ENCODE measurements around the gene SEPTIN12. TPM values are rescaled to one million over a fixed set of nuclear protein-coding genes. Genes with fewer than 3 reads are reported as not detected.

Gene SEPTIN12
- polyA plus RNA-seq, 1 experiment: not detected

DNA sequence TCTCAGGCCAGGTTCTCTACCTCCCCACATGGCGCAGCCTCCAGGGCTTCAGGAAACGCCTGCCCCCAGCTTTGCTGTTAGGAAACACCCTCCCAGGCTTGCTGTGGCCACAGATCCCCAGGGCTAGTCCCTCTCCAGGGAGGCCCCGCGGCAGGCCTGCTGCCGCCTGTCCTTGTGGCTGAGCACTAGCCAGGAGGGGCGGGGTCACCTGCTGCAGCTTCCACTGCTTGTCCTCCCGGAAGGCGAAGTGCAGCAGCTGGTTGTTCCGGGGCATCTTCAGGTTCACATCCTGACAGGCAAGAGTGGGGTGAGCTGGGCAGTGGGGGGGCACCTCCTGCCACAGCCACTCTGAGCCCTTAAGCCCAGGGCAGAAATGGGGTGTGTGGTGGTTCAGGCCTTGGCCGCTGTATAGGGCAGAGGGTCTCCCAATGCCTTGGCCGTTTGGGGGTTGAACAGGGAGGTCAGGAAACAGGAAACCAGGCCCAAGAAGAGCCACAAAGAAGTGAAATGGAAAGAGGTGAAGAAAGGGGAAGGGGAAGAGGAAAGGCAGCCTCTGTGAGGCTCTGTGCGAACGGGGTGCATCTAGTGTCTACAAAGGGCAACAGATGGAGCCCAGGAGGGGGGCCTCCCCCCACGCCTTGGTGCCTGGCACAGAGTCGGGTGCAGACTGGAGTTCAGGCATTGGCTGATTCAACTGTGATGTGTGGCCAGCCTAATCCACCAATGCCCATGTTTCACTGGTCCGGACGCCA is 12.3 kb upstream of the SEPTIN12 start:
- ChIA-PET CTCF (interaction anchor here (0.6 kb wide), 1 partner anchor 15 kb away, joined by 4 read pairs; no protein-coding TSS in a partner anchor), POLR2A (no interaction called here)
- H3K27me3 ChIP-seq (ENCODE audit: control insufficient read depth, insufficient read depth, low read length): no peaks in the 10 kb centered on the region
- peaks cover 9% of the 10 kb centered on the region for H3K36me3 ChIP-seq (ENCODE audit: control insufficient read depth, insufficient read depth, low read length)
- no peak overlapping the region for H3K4me3 ChIP-seq (ENCODE audit: low read depth, low read length)
- DNase-seq (ENCODE audit: low read depth): no peak
- TF ChIP-seq, protein P1, sequence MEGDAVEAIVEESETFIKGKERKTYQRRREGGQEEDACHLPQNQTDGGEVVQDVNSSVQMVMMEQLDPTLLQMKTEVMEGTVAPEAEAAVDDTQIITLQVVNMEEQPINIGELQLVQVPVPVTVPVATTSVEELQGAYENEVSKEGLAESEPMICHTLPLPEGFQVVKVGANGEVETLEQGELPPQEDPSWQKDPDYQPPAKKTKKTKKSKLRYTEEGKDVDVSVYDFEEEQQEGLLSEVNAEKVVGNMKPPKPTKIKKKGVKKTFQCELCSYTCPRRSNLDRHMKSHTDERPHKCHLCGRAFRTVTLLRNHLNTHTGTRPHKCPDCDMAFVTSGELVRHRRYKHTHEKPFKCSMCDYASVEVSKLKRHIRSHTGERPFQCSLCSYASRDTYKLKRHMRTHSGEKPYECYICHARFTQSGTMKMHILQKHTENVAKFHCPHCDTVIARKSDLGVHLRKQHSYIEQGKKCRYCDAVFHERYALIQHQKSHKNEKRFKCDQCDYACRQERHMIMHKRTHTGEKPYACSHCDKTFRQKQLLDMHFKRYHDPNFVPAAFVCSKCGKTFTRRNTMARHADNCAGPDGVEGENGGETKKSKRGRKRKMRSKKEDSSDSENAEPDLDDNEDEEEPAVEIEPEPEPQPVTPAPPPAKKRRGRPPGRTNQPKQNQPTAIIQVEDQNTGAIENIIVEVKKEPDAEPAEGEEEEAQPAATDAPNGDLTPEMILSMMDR (IDR thresholded peaks at IDR 0.05; ENCODE audit: insufficient read depth, low read depth, low read length): no peak

DNA sequence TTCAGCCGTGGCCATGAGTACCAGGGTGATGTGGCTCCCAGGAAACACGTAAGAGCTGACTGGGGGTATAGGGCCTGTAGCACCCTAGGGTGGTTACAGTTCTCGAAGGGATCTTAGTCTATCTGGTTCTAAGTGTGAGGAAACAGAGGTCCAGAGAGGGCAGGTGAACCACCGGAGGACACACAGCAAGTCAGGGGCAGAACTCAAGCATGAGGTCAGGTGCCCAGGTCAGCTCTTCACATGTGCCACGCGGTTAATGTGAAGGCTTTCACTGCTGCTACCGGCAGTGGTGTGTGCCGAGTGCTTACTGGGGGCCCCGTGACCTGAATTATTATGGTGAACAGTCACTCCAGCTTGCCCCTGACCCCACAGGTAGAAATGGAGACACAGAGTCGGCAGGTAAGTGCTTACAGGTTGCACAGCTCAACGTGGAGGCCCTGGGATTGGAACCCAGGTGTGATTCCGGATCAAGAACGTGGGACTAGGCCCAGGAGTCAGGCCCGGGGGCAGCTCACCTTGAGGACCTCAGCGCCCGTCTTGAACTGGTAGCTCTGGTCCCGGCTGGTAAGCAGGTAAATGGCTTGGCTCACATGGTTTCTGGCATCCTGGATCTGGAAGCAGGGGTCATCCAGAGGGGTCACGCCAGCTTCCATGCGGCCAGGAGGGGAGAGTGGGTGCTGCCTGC is 11.2 kb upstream of the SEPTIN12 start:
- H3K36me3 ChIP-seq (ENCODE audit: control insufficient read depth, insufficient read depth, low read length): no peaks in the 10 kb centered on the region; the same call in none of the 2 replicates
- DNase-seq (ENCODE audit: low read depth): no peak
- H3K27me3 ChIP-seq (ENCODE audit: control insufficient read depth, insufficient read depth, low read length): no peaks in the 10 kb centered on the region
- ChIA-PET CTCF (no interaction called here), POLR2A (no interaction called here)
- H3K4me3 ChIP-seq (ENCODE audit: low read depth, low read length): no peak overlapping the region
- TF ChIP-seq, protein P1 (IDR thresholded peaks at IDR 0.05; ENCODE audit: insufficient read depth, low read depth, low read length): no peak

DNA sequence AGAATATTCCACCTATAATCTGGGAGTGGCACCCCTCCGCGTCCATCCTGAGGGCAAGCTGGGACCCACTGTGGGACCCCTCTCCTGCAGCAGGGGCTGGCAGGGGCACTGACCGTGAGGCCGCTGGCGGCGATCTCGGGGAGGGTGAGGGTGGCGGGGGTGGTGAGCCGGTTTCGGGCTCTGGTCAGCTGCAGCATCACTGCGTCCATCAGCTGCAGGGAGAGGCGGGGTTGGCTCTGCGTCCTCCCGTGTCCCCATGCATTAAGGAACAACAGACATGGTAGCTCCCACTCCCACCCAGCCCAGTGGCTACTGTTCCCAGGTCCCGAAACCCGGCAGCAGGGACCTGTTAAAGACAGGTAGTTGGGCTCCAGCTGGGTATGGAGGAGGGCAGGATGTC is 10.3 kb upstream of the SEPTIN12 start:
- DNase-seq (ENCODE audit: low read depth): no peak
- no peak overlapping the region for H3K4me3 ChIP-seq (ENCODE audit: low read depth, low read length)
- TF ChIP-seq, protein P1 (IDR thresholded peaks at IDR 0.05; ENCODE audit: insufficient read depth, low read depth, low read length): no peak
- CTCF ChIA-PET: no interaction called here
- H3K36me3 ChIP-seq (ENCODE audit: control insufficient read depth, insufficient read depth, low read length): no peaks in the 10 kb centered on the region; the same call in none of the 2 replicates
- H3K27me3 ChIP-seq (ENCODE audit: control insufficient read depth, insufficient read depth, low read length): no peaks in the 10 kb centered on the region
- POLR2A ChIA-PET: no interaction called here

- TF ChIP-seq, protein P1 (IDR thresholded peaks at IDR 0.05; ENCODE audit: insufficient read depth, low read depth, low read length): no peak
- ChIA-PET POLR2A (no interaction called here), CTCF (no interaction called here)
- Histone ChIP-seq H3K4me3 (ENCODE audit: low read depth, low read length) (no peak overlapping the region), H3K36me3 (ENCODE audit: control insufficient read depth, insufficient read depth, low read length) (no peaks in the 10 kb centered on the region; the same call in none of the 2 replicates), H3K27me3 (ENCODE audit: control insufficient read depth, insufficient read depth, low read length) (no peaks in the 10 kb centered on the region)
- no peak for DNase-seq (ENCODE audit: low read depth)
These were observed 9.7 kb upstream of the SEPTIN12 start for GRCh38 chr16:4797805-4798252.

Data from BJ (cell line).